Activated CD4-positive, alpha-beta T cell treated with anti-CD3 and anti-CD28 coated beads, Interleukin-2, Interleukin-6, amounts not matched to agents 100 ng/mL and 50 ng/mL, durations not matched to agents 16 hours and 8 hours (primary cell): Measurements from ENCODE around the gene ELF2.
"Not testable (repeated sequence)": the region's sequence is repeated elsewhere in the genome, so short reads cannot be mapped to it uniquely, and the experiment has no call there.

ENCODE experiments used
- DNase-seq: peaks from one replicate; pipeline ENCODE4 v3.0.0-alpha.2; 2020

Gene ELF2

DNA sequence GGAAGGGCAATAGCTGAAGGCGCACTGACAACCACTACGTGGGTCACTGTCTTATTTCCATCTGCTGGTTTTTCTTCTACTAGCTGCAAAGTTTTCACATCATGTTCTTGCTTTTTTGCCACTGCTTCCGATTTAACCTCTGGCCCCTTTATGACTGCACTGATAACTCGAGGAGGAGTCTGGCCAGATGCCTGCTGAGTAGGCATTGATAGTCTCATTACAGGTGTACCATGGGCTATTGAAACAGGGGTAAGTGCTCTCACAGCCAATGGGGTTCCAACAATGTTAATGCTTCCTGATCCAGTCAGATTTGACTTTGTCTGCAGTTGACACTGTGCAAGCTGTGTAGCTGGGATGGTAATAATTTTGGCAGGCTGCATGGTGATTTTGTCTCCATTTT is 118.0 kb downstream of the ELF2 start:
- not testable (repeated sequence) for DNase-seq

GRCh38 chr4:139054791-139055505 is 122.1 kb downstream of the ELF2 start:
- DNase-seq: no peak

- DNase-seq: no peak
Observed at GRCh38 chr4:139053909-139054308, 123.1 kb downstream of the ELF2 start.

GRCh38 chr4:139050446-139050845 is 126.6 kb downstream of the ELF2 start:
- DNase-seq: no peak

DNA sequence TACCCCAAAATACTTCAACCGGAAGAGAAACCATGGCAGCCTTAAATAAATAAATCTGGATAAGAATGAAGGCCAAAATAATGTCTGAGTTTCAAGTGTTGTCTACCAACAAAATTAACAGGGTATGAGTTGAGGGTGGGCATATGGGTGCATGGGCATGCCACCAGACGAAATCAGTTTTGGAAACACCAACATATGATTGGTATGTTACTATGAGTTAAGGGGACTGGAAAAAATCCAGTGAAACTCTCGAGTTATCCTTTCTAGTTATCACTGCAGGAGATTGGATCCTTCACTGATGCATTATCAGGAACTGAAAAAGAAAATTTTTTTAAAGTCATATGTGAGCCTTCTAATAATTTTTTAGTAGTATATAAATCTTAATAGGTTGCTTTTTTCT is 129.0 kb downstream of the ELF2 start:
- DNase-seq: no peak

GRCh38 chr4:139044291-139044690 is 132.7 kb downstream of the ELF2 start:
- DNase-seq: no peak

GRCh38 chr4:139042981-139043460 is 134.0 kb downstream of the ELF2 start:
- DNase-seq: no peak

DNA sequence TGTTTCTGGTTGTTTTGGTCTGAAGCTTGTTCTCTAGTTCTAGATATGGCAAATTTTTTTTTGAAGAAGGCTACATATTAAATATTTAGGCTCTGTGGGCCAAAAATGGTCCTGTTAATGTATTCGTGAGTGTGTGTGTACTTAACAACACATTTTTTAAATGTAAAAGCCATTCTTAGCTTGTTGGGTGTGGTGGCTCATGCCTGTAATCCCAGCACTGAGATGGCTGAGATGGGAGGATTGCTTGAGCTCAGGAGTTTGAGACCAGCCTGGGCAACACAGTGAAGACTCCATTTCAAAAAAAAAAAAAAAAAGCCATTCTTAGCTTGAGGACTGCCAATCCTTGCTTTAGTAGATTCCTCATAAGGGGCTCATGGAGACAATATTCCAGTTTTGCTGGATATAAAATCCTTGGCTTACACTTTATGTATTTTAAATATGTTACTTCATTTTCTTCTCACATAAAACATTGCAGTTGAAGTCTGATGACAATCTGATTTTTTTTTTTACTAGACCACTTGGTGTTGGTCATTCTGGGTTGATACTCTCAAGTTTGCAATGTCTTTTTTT is 138.1 kb downstream of the ELF2 start:
- DNase-seq: no peak

DNA sequence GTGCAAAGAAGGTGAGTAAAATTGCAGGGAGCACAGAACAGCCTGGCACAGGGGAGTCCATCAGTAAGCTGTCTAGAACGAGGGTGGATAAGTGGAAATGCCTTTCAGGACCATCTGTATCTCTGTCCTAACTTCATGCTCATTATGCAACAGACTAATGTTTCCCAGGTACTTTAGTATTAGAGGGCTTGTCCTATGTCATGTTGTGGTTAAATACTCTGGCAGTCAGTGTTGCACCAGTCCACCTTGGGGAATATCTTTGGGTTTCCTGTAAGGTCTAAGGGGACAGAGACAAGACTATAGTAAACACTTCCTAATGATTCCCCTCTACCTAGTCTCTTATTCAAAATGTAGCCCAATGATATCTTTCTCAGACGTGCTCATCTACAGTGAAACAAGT is 140.1 kb downstream of the ELF2 start:
- no peak for DNase-seq

DNA sequence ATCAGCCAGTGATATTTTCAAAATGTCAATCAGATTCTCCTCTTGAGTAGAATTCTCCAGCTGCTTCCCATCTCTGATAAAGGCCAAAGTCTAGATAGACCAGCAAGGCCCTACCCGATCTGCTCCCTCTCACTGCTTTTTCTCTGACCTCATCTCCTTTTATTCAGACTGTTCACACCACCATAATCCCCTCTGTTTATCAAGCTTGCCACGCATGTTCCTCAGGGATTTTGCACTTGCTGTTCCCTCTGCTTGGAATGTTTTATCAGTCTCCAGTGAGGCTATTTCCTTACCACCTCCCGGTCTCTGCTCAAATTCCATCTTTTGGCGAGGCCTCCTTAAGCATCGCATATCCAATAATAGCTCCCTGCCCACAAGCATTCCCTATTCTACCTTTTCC is 141.4 kb downstream of the ELF2 start:
- no peak for DNase-seq

DNA sequence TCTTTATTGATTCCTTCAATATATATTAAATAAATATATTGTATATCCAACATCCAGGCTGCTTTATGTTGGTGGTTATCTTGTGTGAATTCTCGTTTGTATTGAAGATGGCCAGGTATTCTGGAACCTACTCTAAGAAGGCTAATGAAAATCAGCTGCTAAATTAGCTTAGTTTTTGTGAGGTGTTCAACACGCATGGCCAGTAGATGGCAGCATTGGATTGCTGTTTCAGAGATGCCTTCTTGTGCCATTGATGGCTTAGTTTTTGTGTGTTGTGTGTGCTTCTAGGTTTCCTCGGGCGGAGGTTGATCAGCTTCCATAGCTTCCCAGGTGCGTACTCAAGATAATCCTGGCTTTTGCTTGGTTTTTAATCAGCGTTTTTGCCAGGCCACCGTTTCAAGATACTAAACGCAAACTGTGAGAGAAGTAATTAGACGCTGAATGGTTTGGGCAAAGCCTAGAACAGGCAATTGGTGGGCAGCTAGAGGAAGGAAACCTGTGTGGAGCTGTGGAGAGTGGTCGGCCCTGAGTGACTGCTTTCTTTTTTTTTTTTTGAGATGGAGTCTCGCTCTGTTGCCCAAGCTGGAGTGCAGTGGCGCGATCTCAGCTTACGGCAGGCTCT is 146.3 kb downstream of the ELF2 start:
- peak; percentile 74 for DNase-seq

- not testable (repeated sequence) for DNase-seq
Observed at GRCh38 chr4:139029866-139030363, 147.1 kb downstream of the ELF2 start.

DNA sequence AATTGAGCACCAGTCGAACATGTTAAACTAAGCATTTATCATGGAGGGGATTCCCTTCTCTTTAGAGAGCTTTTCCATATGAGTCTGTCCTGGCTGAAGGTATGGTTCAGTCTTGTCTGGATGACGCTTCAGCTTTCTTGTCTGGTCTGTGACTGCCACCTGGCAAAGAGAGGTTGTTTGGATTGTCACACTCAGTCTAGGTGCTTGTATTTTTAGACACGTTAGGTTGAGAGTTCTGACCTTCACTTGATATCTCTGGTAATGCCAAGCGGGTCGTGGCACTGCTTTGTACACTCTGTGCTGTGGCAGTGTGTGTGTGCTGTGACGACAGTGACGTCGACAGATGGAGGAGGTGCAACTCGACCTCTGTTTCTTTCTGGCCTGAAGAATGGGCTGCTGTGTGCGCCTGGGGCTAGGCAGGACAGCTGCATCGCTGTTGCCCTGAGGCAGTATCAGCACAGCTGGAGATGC is 148.8 kb downstream of the ELF2 start:
- no peak for DNase-seq

DNA sequence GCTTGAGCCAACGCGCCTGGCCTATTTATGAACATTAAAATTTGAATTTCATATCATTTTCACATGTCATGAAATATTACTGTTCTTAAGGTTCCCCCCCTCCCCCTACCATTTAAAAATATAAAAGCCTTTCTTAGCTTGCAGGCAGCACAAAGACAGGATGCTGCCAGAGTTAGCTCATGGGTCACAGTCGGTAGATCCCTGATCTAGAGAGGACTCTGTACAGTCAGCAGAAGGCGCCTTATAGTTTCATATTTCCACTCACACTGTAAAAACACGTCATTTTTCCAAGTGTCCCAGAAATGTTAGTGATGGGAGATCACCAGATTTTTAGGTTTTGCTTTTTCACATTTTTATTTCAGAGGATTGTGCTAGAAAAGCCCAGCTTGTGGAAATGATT is 149.2 kb downstream of the ELF2 start:
- DNase-seq: no peak

DNA sequence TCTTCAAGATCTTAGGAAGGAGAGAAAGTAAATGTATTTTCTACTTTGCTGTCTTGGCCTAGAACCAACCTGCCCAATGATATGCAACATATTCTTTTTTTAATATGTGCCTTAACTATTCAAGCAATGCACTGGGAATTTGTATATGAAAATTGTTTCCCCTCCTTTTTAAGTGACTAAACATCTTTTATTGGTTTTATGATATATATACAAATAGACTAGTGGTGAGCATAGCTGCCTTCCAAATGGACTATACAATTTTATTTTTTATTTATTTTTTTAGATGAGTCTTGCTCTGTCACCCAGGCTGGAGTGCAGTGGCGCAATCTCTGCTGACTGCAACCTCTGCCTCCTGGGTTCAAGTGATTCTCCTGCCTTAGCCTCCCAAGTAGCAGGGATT is 151.2 kb downstream of the ELF2 start:
- no peak for DNase-seq

DNA sequence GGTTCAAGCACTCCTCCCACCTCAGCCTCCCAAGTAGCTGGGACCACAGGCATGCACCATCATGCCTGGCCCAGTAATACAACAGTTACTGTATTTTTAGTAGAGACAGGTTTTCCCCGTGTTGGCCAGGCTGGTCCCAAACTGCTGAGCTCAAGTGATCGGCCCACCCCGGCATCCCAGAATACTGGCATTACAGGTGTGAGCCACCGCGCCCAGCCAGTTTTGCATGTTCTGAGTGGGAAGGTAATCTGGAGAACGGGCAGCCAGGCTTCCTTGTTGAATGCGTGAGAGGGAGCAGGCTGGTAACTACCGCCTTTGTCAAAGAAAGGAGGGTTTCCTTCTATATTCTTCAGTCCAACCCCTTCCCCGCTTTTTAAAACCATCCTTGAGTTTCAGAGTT is 152.3 kb downstream of the ELF2 start:
- no peak for DNase-seq

DNA sequence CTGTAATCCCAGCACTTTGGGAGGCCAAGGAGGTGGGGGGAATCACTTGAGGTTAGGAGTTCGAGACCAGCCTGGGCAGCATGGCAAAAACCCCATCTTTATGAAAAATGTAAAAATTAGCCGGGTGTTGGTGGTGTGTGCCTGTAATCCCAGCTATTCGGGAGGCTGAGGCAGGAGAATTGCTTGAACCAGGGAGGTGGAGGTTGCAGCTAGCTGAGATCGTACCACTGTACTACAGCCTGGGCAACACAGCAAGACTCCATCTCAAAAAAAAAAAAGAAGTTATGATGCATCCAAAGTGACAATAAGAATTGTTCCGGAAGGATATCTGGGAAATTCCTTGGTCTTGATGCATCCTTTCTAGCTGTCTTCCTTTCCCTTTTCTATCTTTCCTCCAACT is 154.2 kb downstream of the ELF2 start:
- no peak for DNase-seq

DNA sequence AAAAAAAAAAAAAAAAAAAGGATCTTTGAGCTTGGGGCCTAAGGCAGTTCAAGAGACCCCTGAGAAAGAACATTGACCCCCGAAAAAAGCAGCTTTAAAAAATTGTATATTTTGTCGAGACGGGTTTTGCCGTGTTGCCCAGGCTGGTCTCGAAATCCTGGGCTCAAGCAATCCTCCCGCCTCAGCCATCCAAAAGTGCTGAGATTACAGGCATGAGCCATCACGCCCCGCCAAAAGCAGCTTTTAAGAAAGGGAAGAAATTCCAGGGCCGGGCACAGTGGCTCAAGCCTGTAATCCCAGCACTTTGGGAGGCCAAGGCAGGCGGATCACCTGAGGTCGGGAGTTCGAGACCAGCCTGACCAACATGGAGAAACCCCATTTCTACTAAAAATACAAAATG is 155.9 kb downstream of the ELF2 start:
- not testable (repeated sequence) for DNase-seq

GRCh38 chr4:139020384-139020783 is 156.6 kb downstream of the ELF2 start:
- no peak for DNase-seq

- DNase-seq: no peak
Observed at GRCh38 chr4:139018971-139019758, 157.9 kb downstream of the ELF2 start.

DNA sequence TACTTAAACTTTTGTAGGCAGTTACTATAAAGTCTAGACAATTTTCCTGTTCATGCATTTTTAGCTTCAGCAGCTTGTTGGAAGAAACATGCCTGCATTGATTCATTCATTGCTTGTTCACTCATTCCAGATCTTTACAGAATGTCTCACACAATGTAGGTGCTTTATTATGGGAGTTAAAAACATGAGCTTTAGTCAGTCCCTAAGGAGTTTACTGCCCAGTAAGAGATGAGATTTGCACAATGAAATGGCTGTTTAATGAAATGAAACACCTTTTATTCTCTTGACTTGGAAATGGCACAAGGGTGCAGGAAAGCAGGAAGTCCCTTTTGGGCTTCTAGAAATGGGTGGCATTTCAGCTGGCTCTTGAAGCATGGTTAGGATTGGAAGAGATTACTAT is 158.5 kb downstream of the ELF2 start:
- no peak for DNase-seq

DNA sequence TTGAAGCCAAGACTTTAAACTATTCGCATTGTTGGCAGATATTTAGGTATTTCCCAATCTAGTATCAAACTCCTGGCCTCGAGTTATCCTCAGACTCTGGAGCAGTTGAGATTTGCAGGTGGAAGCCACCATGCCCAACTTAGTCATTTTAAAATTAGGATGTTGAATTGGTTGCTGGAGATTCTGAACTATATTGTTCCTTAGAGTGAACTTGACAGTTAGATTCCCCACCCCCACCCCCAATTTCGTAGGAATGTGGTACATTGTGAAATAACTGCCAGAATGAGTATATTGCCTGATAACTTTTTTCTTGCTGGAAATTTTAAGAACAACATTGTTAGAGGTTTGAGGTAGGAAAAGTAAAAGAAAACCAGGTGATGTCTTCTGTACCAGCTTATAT is 159.2 kb downstream of the ELF2 start:
- DNase-seq: no peak

GRCh38 chr4:139015948-139016471 is 161.0 kb downstream of the ELF2 start:
- peak; percentile 62 for DNase-seq
